NB4 (cell line): ENCODE results near the gene PDGFD.

Experiments
- DNase-seq: peaks from one replicate; pipeline ENCODE4 v3.0.0; 2010; ENCODE audit warnings: low read depth
- H3K4me3 ChIP-seq: one replicate; pipeline ENCODE4 v1.5.1; 2011; ENCODE audit warnings: mild to moderate bottlenecking, low read depth, low read length, moderate library complexity
- CTCF ChIP-seq: IDR thresholded peaks from one replicate; pipeline ENCODE4 v1.5.1; 2012; ENCODE audit warnings: low read depth, low read length
- MAX ChIP-seq: IDR thresholded peaks from 2 replicates; pipeline ENCODE4 v1.6.1; 2011; ENCODE audit warnings: low read depth, low read length
- MYC ChIP-seq: IDR thresholded peaks from 2 replicates; pipeline ENCODE4 v1.6.1; 2011; ENCODE audit warnings: low read depth, low read length
- POLR2A ChIP-seq: IDR thresholded peaks from 2 replicates; pipeline ENCODE4 v1.6.1; 2011; ENCODE audit warnings: mild to moderate bottlenecking; ENCODE audit not compliant: insufficient read length; ENCODE audit errors: extremely low read depth

PDGFD gene

GRCh38 chr11:103895106-103895505 is 268.8 kb downstream of the PDGFD start:
- TF ChIP-seq MAX, result no peak
- no peak for TF ChIP-seq POLR2A
- TF ChIP-seq CTCF, result no peak
- TF ChIP-seq MYC, result no peak
- H3K4me3 ChIP-seq, result no peak overlapping the region
- DNase-seq, result no peak

GRCh38 chr11:103894673-103895072 is 269.3 kb downstream of the PDGFD start:
- no peak for TF ChIP-seq POLR2A
- DNase-seq, result no peak
- no peak overlapping the region for H3K4me3 ChIP-seq

- no peak for DNase-seq
- no peak overlapping the region for H3K4me3 ChIP-seq
- TF ChIP-seq MYC, result no peak
- no peak for TF ChIP-seq CTCF
- TF ChIP-seq MAX, result no peak
- TF ChIP-seq POLR2A, result no peak
Observed at GRCh38 chr11:103894034-103894433, 269.9 kb downstream of the PDGFD start.

- no peak overlapping the region for H3K4me3 ChIP-seq
- TF ChIP-seq POLR2A (no peak), MYC (no peak), CTCF (no peak), MAX (no peak)
- no peak for DNase-seq
Observed at GRCh38 chr11:103893371-103893770, 270.6 kb downstream of the PDGFD start.

GRCh38 chr11:103892603-103893002 is 271.3 kb downstream of the PDGFD start:
- H3K4me3 ChIP-seq, result no peak overlapping the region
- peak; percentile 23 for DNase-seq
- no peak for TF ChIP-seq CTCF
- no peak for TF ChIP-seq MYC
- no peak for TF ChIP-seq MAX
- no peak for TF ChIP-seq POLR2A

GRCh38 chr11:103890654-103891053 is 273.3 kb downstream of the PDGFD start:
- DNase-seq, result no peak
- no peak overlapping the region for H3K4me3 ChIP-seq
- TF ChIP-seq MYC (no peak), CTCF (no peak), MAX (no peak), POLR2A (no peak)
